Stimulated activated naive CD4-positive, alpha-beta T cell (primary cell): ENCODE results near the gene COG6.

Experiments
- DNase-seq, 6 experiments: peaks; one replicate each; lab custom pipeline; 2025; lab: John Stamatoyannopoulos, UW

COG6 gene

DNA sequence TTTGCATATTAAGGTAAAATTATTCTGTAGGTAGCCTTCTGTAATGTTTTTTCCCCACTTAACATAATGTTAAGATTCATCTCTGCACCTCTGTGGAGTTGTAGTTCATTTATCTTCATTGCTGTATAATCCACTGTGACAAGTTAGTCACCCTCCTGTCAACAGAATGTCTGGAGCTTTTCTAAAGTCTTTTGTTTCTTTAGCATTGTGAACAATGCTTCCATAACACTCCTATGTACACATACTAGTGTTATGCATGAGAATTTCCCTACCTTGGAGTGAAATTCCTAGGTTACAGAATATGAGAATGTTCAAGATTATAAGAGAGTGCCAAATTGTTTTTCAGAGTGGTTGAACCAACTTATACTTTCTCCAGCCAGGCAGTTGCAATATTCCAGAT, 113.5 kb downstream of the COG6 start:
- no peak for DNase-seq

DNA sequence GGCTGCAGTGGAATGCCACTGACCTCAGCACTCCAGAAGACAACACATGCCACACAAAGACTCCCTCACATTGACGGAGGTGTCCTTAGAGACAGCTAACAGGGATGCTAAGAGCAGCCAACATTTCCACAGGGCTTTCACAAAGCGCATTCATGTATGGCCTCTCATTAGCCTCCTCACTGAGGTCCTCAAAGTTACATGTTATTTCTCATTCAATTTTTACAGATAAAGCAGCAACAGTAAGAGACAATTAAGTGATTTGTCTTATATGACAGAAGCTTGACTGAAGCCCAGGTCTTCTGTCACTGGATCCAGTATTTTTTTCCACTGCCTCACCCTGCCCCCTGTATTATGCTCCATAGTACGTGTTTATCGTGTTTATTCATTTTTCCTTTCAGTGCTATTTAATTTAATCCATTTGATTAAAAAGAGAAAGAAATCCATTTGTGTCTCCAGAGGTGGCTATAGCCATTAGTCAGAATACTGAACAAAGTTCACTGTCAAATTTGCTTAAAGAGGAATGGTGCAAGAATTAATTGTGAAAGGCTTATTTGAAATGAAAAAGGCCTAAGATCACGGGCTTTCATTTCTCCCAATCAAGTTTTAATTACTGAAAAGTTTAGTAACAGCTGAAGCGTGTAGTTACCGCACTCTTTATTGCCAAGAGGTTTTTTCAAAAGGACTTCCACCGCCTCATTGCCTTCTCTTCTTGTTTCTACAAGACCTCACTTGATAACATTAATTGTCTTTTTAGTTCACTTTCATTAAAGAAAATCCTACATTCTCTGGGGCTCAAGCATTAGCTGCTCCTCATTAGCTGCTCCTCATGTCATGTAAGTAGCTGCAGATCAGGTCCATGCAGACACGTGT, 115.0 kb downstream of the COG6 start:
- DNase-seq, result no peak

DNA sequence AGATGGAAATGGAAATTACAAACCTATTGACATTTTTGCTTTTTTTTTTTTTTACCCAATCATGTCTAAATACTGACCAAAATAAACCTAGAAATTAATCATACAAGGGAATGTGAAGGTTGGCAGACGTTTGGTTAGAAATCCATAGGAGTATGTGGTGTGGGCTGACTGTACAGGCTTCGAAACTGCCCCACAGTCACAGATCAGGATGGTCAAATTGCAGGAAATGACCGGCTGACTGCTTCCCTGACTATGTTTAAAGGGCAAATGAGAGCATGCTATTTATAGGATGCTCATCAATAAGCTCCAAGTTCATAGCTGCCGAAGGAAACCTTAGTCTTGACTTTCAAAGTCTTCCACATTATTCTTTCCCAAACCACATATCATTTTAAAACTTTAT, 118.4 kb downstream of the COG6 start:
- no peak for DNase-seq

DNA sequence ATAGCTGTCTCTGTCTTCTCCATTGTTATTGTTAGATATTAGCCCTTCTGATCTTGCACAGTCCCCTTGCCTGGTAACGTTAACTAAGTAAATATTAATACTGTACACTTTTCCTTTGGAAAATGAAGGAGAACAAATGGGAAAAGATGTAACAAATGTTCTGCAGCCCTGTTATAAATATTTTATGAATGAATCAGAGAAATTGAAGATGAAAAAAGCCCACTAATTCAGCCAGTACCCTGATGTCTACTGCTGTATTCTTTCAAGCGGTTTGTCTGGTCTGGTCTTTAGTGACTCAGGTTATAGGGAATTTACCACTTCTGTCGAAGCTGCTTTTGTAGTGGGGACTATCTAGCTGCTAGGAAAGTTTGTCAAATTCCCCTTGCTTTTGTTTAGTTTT, 121.0 kb downstream of the COG6 start:
- no peak for DNase-seq

DNA sequence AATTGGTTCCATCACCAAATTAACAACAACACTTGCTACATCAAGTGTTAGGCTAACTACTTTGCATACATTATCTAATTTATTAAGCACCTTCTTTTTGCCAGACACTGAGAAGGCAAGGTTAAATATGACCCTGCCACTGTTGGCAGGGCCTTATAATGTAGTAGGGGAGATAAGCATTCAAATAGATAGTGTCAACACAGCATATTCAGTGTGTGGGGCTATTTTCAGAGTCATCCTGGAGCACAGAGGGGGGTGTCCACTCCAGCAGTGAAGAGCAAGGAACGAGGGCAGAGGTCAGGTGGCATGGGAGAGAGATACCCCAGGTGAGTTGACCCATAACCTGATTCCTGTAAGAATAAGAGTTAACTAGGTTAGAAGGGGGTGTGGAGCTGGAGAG, 121.6 kb downstream of the COG6 start:
- DNase-seq, result no peak

DNA sequence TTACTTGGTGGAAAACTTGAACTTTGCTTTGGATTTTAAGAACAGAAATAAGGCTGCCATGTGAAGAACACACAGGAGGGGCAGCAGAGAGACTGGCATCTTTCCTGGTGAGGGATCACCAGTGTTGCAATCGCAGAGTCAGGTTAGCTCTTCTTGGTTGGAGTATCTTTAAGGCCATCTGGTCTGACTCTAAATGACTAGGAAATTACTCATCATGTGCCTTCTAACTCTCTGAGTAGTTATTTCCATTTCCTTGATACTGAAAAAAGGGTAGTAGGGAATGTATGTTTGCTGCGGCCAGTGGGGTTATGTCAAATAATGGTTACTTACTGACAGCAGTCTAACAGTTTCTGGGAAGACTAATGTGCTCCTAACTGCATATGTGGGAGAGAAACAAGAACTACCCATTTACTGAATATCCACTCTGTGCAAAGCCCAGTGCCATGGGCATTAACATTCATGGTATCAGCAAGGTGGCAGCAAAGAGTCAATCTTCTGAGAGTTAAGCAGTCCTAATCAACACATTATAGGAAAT, 122.1 kb downstream of the COG6 start:
- peak in 3 of 6 experiments; percentile 12 to 50 (median 47) for DNase-seq

DNA sequence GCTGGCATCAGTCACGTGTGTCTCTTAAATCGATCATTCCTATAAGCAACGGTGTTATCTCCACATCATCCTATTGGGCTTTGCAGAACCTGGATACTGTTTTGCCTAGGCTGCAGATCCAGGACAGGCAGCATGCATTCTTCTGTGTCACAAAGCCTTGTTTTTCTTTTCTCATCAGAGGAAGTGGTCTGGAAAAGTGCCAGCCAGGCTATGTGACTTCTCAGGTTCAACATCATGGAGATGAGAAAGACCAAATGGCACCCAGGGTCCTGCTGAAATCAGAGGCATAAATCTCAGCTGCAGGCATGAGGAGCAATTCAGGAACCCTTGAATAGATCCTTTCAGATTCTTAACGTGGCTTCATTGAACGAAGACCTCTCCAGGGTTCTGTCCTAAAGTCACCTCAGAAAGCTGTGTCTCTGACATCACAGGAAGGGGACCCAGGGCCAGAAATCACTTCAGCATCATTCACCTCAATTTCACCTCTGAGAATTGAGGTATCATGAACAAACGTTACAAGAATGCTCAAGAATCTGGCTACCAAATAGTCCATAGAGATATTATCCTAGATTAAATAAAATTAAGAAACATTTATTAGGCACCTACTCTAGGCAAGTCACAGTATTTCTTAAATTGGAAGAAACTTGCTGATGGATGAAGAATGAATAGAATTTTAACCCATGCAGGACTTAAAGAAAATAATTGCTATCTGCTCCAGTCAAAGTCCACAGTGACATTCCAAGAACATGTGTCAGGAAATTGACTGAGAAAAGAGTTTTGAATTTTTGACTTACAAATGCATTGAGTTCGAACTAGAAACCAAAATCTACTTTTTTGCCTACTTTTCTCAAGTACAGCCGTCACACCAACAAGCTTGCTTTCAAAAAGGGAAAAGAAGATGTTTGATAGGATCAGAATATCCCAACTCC, 124.1 kb downstream of the COG6 start:
- peak in 5 of 6 experiments; percentile 25 to 81 (median 67) for DNase-seq

DNA sequence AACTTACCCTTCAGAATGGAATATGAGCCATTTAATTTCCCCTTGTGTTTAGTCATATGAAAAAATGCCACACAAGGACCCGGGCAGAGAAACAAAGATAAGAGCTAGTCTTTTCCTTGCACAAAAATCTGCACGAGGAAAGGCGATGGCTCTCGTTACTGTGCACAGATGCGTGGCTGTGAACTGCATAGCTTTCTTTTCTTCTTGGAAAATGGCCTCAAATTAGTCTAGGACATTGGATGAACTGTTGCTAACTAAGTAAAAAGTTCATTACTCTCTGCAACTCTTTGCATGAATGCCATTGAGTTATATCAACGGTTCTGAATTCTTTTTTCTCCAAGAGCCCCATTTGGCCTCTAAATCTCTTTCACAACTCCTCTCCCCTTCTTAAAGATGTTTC, 125.2 kb downstream of the COG6 start:
- no peak for DNase-seq

DNA sequence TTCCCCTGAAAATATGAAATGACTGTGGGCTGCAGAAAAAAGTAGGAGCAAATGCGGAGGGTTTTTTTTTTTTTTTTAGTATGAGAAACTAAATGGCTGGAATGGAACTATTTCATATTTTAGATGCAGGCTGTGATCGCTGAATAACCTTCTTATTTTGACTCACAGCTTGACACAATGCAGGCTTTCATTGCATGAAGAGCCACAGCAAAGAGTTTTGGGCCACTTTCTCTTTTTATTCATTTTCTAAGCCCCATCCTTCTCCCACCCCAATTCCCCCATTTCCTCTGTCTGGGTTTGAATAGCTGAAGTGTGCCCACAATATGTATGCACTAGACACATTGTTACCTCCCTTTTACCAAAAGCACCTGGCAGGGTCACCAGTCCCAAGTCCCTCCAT, 125.9 kb downstream of the COG6 start:
- no peak for DNase-seq

DNA sequence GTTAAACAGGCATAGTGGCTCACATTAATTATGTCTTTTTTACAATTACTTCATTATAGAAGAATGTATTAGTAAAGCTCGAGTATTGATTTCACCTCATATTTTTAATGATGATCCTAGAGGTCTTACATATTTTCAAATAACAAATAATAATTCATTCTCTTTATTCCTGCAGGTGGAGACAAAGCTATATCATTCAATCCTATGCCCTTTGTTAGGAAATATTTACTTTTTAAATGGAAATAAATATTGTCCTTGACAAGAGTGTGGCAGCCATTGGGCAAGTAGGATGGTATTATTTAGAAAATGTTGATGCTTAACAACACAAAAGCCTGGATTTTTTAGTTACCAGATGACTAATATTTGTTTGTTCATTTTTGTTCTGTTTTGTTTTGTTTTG, 127.6 kb downstream of the COG6 start:
- DNase-seq, result peak in 1 of 6 experiments; percentile 4

DNA sequence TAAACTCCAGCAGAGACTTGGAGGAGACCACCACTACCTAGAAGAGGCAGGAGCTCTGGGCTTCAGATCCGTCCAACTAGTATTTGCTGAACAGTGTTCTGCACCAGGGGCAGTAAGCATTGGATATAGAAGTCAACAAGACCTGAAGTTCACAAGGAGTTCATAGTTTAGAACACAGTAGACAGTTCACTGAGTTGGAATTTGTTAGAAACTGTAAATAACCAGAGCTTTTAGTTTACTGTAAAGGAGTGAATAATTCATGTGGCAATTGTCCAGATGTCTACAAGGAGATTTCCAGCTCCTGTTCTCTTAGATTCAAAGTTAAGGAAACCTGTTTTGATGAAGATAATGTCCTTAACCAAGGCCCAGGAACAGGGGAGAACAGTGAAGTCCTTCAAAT, 128.9 kb downstream of the COG6 start:
- DNase-seq, result no peak

DNA sequence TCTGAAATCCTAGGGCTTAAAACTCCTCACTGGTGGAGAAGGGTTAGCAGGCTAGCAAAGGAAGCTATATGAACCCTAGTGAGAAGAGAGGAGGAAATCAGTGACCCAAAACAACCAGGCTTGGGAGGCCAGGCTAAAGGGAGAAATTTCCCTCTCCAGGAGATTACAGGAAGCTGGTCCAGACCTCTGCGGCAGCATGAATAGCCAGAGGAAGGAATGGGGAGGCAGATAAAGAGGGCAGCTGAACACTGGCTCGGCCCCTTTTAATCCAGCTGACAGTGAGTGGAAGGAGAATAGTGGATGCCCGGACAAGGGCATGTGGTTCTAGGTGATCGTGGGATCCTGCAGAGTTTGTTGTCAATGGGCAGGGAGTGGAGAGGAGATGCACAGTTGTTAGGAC, 130.6 kb downstream of the COG6 start:
- no peak for DNase-seq

DNA sequence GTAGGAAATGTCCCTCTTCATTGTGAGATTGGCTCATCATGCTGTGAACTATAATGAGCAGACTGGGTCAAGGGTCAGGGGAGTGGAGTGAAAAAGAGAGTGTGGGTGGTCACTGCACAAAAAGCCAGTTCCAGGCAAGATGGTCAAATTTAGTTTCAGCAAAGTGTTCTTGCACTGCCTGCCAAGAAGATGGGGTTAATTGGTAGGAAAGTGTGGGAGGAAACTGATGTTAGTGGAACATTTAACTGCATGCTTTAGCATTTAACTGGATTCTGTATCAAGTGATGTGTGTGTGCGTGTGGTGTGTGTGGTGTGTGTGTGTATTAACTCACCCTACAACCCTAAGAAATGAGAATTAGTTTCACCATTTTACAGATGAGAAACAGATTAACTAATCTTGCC, 131.6 kb downstream of the COG6 start:
- DNase-seq, result no peak

DNA sequence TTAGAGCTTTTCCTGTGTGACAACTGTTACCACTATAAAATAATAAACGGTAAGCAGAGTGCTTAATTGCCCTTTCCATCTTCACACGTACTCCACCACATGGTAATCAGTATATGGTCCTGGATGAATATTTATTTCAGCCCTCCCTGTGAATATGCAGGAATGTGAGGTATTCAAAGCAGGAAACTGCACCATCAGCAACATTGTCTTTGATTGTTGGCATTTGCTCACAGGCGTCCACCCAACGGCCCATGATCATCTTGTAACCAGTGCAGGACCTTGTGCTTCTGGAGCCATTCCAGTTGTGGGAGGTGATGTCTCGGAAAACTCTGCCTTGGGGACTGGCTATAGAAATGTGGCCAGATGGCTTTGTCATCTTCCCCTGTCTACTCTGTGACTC, 132.6 kb downstream of the COG6 start:
- no peak for DNase-seq

DNA sequence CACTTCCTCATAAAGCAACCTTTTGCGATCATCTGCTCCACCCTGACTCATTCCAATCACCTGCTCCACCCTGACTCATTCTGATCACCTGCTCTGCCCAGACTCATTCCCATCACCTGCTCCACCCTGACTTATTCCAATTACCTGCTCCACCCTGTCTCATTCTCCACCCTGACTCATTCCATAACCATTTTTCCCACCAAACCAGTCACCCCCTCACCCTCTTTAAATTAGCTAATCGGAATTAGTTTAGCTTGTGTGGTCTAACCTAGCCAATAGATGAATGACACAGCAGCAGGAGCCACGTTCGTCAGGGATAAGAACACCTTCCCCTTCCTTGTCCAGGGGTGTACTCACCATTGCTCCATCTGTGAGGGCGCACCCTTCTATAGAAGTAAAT, 134.0 kb downstream of the COG6 start:
- no peak for DNase-seq
